KMS-11 (cell line): ENCODE results near the gene LBHD1.
"Not testable (repeated sequence)": the region's sequence is repeated elsewhere in the genome, so short reads cannot be mapped to it uniquely, and the experiment has no call there.

ENCODE experiments used
- H2AFZ ChIP-seq: fragments of 200-600 bp; sonication (generic); 2 replicates; pipeline ENCODE4 v1.6.1; 2016; ENCODE audit warnings: antibody characterized with exemption, mixed run types, low read depth
- H3K27ac ChIP-seq: fragments of 200-600 bp; sonication (generic); 2 replicates; pipeline ENCODE4 v1.6.1; 2016; ENCODE audit warnings: mild to moderate bottlenecking, mixed run types
- H3K27me3 ChIP-seq: fragments of 200-600 bp; sonication (generic); 2 replicates; pipeline ENCODE4 v1.6.1; 2017; ENCODE audit warnings: mild to moderate bottlenecking, low read depth, mixed run types, moderate library complexity; ENCODE audit not compliant: insufficient read depth
- H3K36me3 ChIP-seq: fragments of 200-600 bp; sonication (generic); 2 replicates; pipeline ENCODE4 v1.6.1; 2017; ENCODE audit warnings: mild to moderate bottlenecking, mixed run types; ENCODE audit not compliant: insufficient read depth
- H3K4me1 ChIP-seq: fragments of 200-600 bp; sonication (generic); 2 replicates; pipeline ENCODE4 v1.6.1; 2016; ENCODE audit warnings: mild to moderate bottlenecking, low read depth, mixed run types; ENCODE audit not compliant: poor library complexity, severe bottlenecking
- H3K4me2 ChIP-seq: fragments of 200-600 bp; sonication (generic); 2 replicates; pipeline ENCODE4 v1.7.0; 2016; ENCODE audit warnings: mild to moderate bottlenecking, mixed run types
- H3K4me3 ChIP-seq: fragments of 200-600 bp; sonication (generic); IDR thresholded peaks from 2 replicates; pipeline ENCODE4 v1.6.1; 2017; ENCODE audit warnings: low read depth, low read length, mixed read lengths; ENCODE audit not compliant: insufficient read depth
- H3K79me2 ChIP-seq: fragments of 200-600 bp; sonication (generic); 2 replicates; pipeline ENCODE4 v1.6.1; 2016; ENCODE audit warnings: low read depth, mixed run types; ENCODE audit not compliant: insufficient read depth
- H3K9ac ChIP-seq: fragments of 200-600 bp; sonication (generic); 2 replicates; pipeline ENCODE4 v1.6.1; 2016; ENCODE audit warnings: mild to moderate bottlenecking, mixed run types
- H4K20me1 ChIP-seq: fragments of 200-600 bp; sonication (generic); 2 replicates; pipeline ENCODE4 v1.6.1; 2016; ENCODE audit warnings: mild to moderate bottlenecking, mixed run types; ENCODE audit not compliant: insufficient read depth
- TF ChIP-seq, protein P1 (sequence below): fragments of 200-600 bp; sonication (generic); conservative IDR thresholded peaks from 2 replicates; pipeline ENCODE4 v1.6.1; 2017; ENCODE audit warnings: low read depth, mild to moderate bottlenecking, antibody characterized with exemption, low read length, moderate library complexity, mixed read lengths

LBHD1 gene

GRCh38 chr11:62664405-62665074 lies 7.5 kb downstream of the LBHD1 start:
- peaks cover 9% of the 10 kb centered on the region for H3K4me1 ChIP-seq
- H2AFZ ChIP-seq, result peak overlapping the region; percentile 84
- TF ChIP-seq, protein P1, sequence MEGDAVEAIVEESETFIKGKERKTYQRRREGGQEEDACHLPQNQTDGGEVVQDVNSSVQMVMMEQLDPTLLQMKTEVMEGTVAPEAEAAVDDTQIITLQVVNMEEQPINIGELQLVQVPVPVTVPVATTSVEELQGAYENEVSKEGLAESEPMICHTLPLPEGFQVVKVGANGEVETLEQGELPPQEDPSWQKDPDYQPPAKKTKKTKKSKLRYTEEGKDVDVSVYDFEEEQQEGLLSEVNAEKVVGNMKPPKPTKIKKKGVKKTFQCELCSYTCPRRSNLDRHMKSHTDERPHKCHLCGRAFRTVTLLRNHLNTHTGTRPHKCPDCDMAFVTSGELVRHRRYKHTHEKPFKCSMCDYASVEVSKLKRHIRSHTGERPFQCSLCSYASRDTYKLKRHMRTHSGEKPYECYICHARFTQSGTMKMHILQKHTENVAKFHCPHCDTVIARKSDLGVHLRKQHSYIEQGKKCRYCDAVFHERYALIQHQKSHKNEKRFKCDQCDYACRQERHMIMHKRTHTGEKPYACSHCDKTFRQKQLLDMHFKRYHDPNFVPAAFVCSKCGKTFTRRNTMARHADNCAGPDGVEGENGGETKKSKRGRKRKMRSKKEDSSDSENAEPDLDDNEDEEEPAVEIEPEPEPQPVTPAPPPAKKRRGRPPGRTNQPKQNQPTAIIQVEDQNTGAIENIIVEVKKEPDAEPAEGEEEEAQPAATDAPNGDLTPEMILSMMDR, result no peak
- H3K27me3 ChIP-seq, result no peaks in the 10 kb centered on the region
- no peaks in the 10 kb centered on the region for H4K20me1 ChIP-seq
- no peaks in the 10 kb centered on the region for H3K36me3 ChIP-seq
- no peaks in the 10 kb centered on the region for H3K79me2 ChIP-seq
- peak overlapping the region; percentile 45; the same call in 1 of the 2 replicates for H3K27ac ChIP-seq
- H3K4me2 ChIP-seq, result peak overlapping the region; percentile 71
- peak overlapping the region; percentile 67; the same call in 1 of the 2 replicates for H3K9ac ChIP-seq
- H3K4me3 ChIP-seq, result no peak overlapping the region

DNA sequence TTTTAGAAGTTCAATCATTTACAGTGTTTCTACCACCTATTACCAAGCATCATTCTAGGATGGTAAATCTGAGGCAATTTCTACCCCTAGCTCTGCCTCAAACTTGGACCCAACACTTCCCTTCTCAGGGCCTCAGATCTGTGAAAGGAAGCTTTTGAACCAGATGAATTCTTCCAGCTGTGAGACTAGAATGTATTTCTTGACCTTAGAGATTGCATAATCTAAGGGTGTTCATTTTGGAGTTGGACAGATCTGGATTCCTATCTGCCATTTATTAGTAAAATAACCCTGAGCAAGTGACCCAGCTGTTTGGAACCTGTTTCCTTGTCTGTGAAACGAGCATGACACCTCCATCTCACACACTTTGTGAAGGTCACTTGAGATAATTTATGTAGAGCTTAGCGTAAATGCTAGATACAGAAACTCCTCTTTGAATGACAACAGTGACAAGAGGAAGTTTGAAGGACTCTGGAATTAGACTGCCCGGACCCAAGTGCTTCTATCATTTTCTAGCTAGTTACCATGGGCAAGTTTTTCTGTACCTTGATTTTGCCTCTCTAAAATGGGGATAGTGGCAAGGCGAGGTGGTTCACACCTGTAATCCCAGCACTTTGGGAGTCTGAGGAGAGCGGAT lies 15.2 kb downstream of the LBHD1 start:
- Histone ChIP-seq H3K27me3 (no peaks in the 10 kb centered on the region), H3K4me1 (peaks cover 6% of the 10 kb centered on the region), H3K36me3 (no peaks in the 10 kb centered on the region), H2AFZ (no peak overlapping the region), H4K20me1 (no peaks in the 10 kb centered on the region), H3K79me2 (peaks cover 12% of the 10 kb centered on the region; the same call in 1 of the 2 replicates), H3K4me2 (no peak overlapping the region), H3K9ac (no peak overlapping the region), H3K4me3 (no peak overlapping the region), H3K27ac (no peak overlapping the region)
- TF ChIP-seq, protein P1, result no peak

DNA sequence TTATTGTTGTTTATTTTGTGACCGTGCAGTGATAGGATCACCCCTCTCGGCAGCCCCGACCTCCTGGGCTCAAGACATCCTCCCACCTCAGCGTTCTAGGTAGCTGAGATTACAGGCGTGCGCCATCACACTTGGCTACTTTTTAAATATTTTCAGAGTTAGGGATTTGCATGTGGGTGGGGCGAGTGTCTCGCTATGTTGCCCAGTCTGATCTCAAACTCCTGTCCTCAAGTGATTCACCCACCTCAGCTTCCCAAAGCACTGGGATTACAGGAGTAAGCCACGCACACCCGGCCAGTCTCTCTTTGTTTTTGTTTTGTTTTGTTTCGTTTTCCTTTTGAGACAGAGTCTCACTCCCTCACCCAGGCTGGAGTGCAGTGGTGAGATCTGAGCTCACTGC lies 17.8 kb downstream of the LBHD1 start:
- Histone ChIP-seq H2AFZ (peak overlapping the region; percentile 16; the same call in 1 of the 2 replicates), H3K27me3 (no peaks in the 10 kb centered on the region), H4K20me1 (no peaks in the 10 kb centered on the region), H3K79me2 (peaks cover 29% of the 10 kb centered on the region; the same call in 1 of the 2 replicates), H3K36me3 (no peaks in the 10 kb centered on the region), H3K9ac (no peak overlapping the region), H3K27ac (no peak overlapping the region), H3K4me3 (no peak overlapping the region), H3K4me2 (no peak overlapping the region), H3K4me1 (peaks cover 16% of the 10 kb centered on the region)
- TF ChIP-seq, protein P1, result no peak

DNA sequence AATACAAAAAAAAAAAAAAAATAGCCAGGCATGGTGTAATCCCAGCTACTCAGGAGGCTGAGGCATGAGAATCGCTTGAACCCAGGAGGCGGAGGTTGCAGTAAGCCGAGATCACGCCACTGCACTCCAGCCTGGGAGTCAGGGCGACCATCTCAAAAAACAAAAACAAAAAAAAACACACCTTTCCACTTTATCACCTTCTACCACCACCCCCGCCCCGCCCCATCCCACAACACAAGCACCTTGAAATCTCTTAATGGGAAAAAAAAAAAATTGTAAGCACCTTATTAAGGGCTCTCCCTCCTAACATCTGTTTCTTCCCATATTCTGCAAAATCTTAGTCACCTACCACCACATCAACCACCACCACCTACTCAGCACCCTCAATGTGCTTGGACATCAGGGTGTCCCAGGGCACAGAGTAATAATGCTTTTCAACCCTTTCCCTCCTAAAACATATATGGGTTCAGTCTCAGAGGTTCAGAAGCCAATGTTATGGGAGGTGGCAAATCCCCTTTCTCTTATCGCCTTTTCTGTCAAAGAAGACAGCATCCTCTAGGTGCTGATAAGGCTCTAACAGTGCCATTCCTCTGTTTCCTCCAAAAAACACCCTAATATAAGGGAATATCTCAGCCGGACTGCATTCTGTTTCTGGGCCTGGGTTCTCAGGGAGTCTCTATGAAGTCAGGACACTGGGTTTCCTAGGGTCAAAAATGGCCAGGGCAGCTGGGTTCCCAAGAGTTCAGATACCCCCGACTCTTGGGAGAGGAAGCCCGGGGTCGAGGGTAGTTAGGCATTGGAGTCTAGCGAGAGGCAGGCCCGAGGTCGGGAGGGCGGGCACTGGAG lies 19.7 kb downstream of the LBHD1 start:
- peak overlapping the region; percentile 72; the same call in 1 of the 2 replicates for H2AFZ ChIP-seq

GRCh38 chr11:62650283-62650682 lies 21.8 kb downstream of the LBHD1 start:
- not testable (repeated sequence) for H3K9ac ChIP-seq, H3K4me3 ChIP-seq, H3K4me2 ChIP-seq, H3K27ac ChIP-seq, H2AFZ ChIP-seq, H3K27me3 ChIP-seq, H3K36me3 ChIP-seq, H4K20me1 ChIP-seq
- peaks cover 33% of the 10 kb centered on the region for H3K4me1 ChIP-seq
- peaks cover 40% of the 10 kb centered on the region for H3K79me2 ChIP-seq

More for the DNA sequence above, 19.7 kb downstream of the LBHD1 start:
- Histone ChIP-seq H3K4me3 (peak overlapping the region; percentile 32), H3K79me2 (peaks cover 29% of the 10 kb centered on the region; the same call in 1 of the 2 replicates), H3K9ac (peak overlapping the region; percentile 72), H4K20me1 (no peaks in the 10 kb centered on the region), H3K27me3 (no peaks in the 10 kb centered on the region), H3K36me3 (no peaks in the 10 kb centered on the region), H3K27ac (peak overlapping the region; percentile 78), H3K4me1 (peaks cover 22% of the 10 kb centered on the region), H3K4me2 (peak overlapping the region; percentile 71)
- TF ChIP-seq, protein P1, result no peak
